HG02588 (cell line): ENCODE results near the gene OSCP1.
"Not testable (repeated sequence)": the region's sequence is repeated elsewhere in the genome, so short reads cannot be mapped to it uniquely, and the experiment has no call there.

ENCODE experiments used
- ATAC-seq: cut with Tn5 transposase; IDR thresholded peaks from one replicate; pipeline ENCODE4 v1.9.1; 2021; ENCODE audit warnings: mild to moderate bottlenecking, moderate library complexity; ENCODE audit not compliant: unreplicated experiment

Gene OSCP1

GRCh38 chr1:36450270-36450918 is at the start of gene OSCP1:
TSS of gene OSCP1 (minus strand) at chr1:36450451. CDS start at chr1:36450369, 82 bp downstream.
- peak; percentile 97 for ATAC-seq

GRCh38 chr1:36497207-36497606 is 47.0 kb upstream of the OSCP1 start:
- ATAC-seq, result no peak

DNA sequence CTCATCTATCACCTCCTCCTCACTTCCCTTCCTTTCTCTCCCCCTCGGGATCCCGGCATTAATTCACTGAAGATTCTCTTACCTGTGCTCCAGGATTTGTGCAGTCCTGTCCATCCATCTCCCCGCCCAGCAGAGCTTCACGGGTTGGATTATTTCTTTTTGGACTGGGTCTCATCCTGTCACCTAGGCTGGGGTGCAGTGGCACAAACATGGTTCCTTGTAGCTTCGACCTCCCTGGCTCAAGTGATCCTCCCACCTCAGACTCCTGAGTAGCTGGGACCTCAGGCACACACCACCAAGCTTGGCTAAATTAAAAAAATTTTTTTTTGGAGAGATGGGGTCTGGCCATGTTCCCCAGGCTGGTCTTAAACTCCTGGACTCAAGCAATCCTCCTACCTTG is 44.7 kb upstream of the OSCP1 start:
- no peak for ATAC-seq

GRCh38 chr1:36493524-36493923 is 43.3 kb upstream of the OSCP1 start:
- no peak for ATAC-seq

DNA sequence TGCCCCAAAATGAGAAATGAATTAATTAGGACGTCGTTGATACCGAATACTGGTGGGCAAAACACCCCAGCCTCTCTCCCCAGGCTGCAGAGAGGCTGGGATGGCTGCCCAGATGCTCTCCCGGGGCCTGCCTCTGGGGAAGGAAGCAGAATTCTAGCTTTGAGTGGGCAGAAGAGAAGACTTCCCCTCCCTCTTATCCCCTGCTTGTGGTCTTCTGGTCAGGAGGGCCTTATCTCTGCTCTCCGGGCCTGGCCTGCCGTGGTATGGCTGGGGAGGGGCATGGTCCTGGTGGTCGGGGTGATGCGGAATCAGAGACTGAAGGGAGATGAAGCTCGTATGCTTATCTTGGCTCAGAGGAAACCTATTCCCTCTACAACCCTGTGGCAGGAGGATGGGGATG is 42.2 kb upstream of the OSCP1 start:
- no peak for ATAC-seq

GRCh38 chr1:36489258-36490051 is 39.2 kb upstream of the OSCP1 start:
- not testable (repeated sequence) for ATAC-seq

DNA sequence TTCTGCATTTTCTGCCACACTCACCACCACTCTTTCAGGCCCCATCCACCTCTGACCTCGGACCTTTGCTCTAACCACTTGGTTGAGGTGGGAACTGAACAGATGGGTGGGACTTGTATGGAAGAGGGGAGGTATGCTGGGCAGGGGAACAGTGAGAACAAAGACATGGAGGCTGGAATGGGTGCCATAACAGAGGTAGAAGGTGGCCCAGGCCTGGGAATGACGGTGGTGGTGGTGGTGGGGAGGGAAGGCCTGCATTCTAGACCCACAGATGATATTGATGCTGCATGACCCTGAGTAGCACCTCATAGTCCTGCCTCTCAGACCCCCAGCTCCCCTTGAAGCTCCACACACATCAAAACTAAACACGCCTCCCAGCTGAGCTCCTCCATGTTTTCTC is 37.7 kb upstream of the OSCP1 start:
- no peak for ATAC-seq

- ATAC-seq, result not testable (repeated sequence)
Observed at GRCh38 chr1:36487336-36487725, 37.1 kb upstream of the OSCP1 start.

GRCh38 chr1:36486439-36487335 is 36.4 kb upstream of the OSCP1 start:
- ATAC-seq, result no peak

GRCh38 chr1:36486093-36486438 is 35.8 kb upstream of the OSCP1 start:
- ATAC-seq, result no peak

GRCh38 chr1:36484099-36484498 is 33.8 kb upstream of the OSCP1 start:
- no peak for ATAC-seq

DNA sequence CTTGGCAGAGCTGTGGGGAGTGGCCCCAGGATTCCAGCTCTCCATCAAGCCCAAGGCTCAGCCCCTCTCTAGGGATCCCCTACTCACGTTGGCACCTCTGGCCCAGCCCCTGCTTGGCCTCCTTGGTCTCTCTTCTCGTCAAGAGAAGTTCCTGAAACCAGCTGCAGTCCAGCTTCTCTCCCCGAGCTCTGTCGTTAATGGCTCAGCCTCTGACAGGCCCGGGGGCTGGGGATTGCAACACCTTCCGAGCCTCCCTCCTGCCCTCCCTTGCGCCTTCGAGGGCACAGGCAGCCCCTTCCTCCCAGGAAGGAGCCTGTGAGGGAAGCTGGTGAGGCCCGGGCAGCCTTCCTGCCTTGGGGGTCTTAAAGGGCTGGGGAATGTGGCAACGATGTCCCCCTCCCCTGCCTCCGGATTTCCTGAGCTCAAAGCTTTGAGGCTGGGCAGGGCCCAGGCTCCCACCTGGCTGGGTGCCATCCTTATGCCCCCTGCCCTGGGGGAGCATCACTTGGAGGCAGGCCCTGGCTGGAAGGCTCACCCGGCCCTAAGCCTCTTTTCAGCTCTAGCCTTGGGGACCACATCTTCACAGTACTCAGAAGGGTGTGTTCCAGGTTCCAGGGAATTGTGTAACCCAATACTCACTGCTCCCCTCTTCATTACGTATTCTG is 32.6 kb upstream of the OSCP1 start, which contains the start of gene CSF3R:
Gene CSF3R, minus strand, starts transcription at position 190 of the 665 bp plus-strand sequence. CDS start 3,417 bp downstream, outside the sequence.
- ATAC-seq, result no peak

DNA sequence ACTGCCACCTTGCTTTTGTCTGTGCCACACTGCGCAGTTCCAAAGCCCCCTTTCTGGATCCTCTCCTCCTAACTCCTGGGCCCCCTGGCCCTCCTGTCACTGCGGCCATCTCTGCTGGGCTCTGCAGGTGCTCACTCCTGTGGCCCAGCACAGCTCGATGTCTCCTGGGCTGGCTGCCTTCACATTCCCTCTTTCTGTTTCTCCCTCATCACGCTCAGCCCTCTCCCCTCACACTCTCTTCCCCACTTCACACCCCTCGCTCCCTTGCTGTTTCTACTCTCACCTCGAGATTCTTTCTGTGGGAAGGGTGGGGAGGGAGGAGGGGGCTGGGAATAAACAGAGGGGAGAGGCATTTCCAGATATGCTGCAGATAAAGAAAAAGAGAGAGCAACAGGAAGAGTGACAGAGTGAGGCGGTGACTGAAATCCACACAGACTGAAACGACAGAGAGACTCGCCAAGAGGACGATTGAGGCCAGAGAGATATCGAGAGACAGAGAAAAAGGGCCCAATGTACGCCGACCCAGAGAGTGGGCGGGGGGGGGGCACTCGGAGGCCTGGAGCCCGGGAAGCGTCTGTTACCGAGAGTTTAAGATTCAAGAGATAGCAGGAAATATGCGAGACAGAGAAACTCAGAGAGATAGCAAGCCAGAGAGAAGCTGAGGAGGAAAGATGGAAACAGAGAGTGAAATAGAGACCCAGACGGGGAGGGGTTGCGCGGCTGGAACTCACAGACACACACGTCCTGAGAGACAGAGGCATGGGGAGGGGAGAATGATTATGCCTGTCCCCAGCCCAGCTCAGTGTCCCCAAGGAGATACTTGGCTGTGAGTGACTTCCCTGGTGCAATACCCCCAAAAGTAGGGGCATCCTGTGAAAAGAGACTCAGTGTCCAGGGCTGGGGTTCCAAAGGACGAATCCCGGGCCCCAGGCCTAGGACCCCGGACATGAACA is 31.8 kb upstream of the OSCP1 start:
- ATAC-seq, result no peak

- no peak for ATAC-seq
Observed at GRCh38 chr1:36481091-36481490, 30.8 kb upstream of the OSCP1 start.

- ATAC-seq, result no peak
Observed at GRCh38 chr1:36480161-36480560, 29.9 kb upstream of the OSCP1 start.

- ATAC-seq, result no peak
Observed at GRCh38 chr1:36479505-36480051, 29.3 kb upstream of the OSCP1 start.

DNA sequence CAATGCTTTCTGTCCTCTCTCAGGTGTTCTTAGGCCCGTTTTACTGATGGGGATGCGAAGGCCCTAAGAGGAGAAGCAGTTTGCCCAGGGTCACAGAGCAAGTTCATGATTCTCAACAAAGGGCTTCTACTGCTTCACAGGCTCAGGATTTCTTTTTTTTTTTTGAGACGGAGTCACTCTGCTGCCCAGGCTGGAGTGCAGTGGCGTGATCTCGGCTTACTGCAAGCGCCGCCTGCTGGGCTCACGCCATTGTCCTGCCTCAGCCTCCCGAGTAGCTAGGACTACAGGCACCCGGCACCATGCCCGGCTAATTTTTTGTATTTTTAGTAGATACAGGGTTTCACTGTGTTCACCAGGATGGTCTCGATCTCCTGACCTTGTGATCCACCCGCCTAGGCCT is 27.4 kb upstream of the OSCP1 start:
- not testable (repeated sequence) for ATAC-seq

- ATAC-seq, result no peak
Observed at GRCh38 chr1:36476945-36477344, 26.7 kb upstream of the OSCP1 start.

GRCh38 chr1:36475910-36476604 is 25.8 kb upstream of the OSCP1 start:
- ATAC-seq, result no peak
